Measurements from ENCODE around the gene RPTOR.

The RPTOR gene

GRCh38 chr17:80829166-80829813 lies 284.7 kb downstream of the RPTOR start:
- TF ChIP-seq, protein P1, sequence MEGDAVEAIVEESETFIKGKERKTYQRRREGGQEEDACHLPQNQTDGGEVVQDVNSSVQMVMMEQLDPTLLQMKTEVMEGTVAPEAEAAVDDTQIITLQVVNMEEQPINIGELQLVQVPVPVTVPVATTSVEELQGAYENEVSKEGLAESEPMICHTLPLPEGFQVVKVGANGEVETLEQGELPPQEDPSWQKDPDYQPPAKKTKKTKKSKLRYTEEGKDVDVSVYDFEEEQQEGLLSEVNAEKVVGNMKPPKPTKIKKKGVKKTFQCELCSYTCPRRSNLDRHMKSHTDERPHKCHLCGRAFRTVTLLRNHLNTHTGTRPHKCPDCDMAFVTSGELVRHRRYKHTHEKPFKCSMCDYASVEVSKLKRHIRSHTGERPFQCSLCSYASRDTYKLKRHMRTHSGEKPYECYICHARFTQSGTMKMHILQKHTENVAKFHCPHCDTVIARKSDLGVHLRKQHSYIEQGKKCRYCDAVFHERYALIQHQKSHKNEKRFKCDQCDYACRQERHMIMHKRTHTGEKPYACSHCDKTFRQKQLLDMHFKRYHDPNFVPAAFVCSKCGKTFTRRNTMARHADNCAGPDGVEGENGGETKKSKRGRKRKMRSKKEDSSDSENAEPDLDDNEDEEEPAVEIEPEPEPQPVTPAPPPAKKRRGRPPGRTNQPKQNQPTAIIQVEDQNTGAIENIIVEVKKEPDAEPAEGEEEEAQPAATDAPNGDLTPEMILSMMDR (IDR thresholded peaks at IDR 0.05; ENCODE audit: low read depth, low read length) = no peak

GRCh38 chr17:80830020-80830780 lies 285.6 kb downstream of the RPTOR start:
- TF ChIP-seq, protein P1 (IDR thresholded peaks at IDR 0.05; ENCODE audit: low read depth, low read length) = no peak

More at GRCh38 chr17:80829166-80829813, 284.7 kb downstream of the RPTOR start:
- no peak overlapping the region for H3K4me3 ChIP-seq (ENCODE audit: low read depth, low read length)

DNA sequence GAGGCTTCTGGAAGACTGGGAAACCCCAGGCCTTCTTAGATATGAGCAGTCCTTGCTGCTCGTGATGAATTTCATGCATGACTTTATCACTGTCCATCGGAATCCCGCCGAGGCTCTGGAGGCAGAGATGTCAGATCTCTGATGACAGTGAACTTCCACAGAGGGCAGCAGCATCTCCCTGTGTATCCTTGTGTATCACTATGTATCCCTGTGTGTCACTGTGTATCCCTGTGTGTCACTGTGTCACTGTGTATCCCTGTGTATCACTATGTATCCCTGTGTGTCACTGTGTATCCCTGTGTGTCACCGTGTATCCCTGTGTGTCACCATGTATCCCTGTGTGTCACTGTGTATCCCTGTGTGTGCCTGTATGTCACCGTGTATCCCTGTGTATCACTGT lies 286.9 kb downstream of the RPTOR start:
- TF ChIP-seq, protein P1 (IDR thresholded peaks at IDR 0.05; ENCODE audit: low read depth, low read length) = no peak
- H3K4me3 ChIP-seq (ENCODE audit: low read depth, low read length) = no peak overlapping the region

More at GRCh38 chr17:80830020-80830780, 285.6 kb downstream of the RPTOR start:
- no peak overlapping the region for H3K4me3 ChIP-seq (ENCODE audit: low read depth, low read length)

DNA sequence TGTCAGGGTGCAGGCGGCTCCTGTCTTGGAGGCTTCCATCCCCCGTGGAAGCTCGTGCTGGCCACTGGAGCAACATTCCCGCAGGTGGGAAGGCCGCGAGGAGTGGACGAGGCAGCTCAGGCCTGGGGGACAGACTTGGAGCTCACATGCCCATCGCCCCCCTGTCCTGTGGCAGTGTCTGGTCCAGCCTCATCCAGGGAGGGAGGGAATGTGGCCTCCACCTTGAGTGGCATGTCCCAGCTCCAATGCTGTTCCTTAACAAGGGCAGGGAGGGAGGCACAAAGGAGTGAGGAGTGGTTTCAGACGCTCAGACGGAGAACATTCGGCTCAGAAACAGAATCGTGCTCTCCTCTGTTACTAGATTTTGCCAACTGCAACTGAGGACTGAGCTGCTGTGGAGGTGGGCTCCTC lies 287.6 kb downstream of the RPTOR start:
- peak overlapping the region; percentile 56 for H3K4me3 ChIP-seq (ENCODE audit: low read depth, low read length)
- TF ChIP-seq, protein P1 (IDR thresholded peaks at IDR 0.05; ENCODE audit: low read depth, low read length) = no peak

DNA sequence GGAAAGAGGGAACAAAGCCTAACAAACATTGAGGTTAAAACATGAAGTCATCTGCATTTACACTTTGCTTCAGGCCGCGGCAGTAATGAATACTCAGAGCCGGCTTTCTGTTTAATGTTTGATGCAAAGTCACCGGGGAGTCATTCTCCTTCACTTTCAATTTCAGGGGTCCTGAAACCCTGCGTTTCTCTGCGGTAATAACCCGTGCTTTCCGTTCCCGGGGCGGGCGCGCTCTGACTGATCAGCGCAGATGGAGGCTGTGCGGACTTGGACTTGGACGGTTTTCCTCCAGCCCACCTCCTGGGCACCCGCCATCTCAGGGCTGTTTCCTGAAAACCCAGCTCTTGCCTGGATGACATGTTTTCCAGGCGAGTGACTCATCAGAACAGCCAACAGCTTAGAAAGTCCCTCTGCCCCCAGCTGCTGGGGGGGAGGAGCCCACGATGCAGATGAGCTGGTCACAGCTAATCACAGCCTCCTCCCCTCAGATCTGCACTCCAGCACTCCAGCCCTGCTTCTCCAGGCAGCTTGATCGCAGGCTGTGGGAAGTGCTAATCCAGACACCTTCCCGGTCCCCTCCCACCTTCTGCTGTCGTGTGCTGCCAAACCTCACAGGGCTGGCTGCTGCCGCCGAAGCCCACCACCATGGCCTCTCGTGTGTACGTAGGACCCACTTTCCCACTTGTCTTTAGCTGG lies 288.4 kb downstream of the RPTOR start:
- peak overlapping the region; percentile 56 for H3K4me3 ChIP-seq (ENCODE audit: low read depth, low read length)
- TF ChIP-seq, protein P1 (IDR thresholded peaks at IDR 0.05; ENCODE audit: low read depth, low read length) = no peak

DNA sequence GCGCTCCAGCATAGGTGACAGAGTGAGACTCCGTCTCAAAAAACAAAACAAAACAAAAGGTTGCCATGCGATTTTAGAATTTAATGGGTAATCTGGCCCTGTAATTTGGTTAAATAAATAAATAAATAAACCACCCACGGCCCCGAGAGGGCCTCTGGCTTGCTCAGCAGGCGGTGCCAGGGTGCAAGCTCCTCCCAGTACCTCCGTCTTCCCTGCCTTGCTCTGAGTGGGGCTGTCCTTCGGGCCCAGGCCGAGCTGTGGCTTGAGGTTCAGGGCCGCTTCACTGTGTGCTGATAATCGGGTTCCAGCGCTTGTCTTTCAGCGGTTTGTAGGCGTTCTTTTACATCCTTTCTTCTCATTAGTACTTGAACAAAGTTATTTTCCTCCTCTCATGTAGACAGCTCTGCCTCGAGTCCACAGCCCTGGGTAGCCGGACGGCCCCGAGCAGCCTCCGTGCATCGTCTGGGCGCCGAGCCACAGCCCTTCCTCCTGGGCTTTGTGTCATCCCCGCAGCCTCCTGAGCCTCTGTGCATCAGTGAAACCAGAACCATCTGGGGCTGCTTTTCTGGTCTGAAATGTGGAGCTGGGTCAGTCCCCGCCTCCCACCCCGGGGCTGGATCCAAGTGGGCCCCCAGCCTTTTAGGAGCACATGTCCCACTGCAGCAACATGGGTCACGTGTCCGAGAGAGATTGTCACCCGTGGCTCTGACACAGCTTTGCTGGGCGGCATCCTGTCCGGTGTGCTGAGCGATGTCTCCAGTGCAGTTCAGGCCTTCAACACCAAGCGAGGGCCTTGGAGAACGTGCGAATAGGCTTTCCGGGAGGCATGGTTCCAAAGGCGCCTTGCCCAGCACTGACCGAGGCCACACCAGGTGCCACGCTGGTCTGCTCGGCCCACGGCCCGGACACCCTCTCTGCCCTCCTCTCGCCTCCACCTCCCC lies 289.6 kb downstream of the RPTOR start:
- TF ChIP-seq, protein P1 (IDR thresholded peaks at IDR 0.05; ENCODE audit: low read depth, low read length) = no peak
- no peak overlapping the region for H3K4me3 ChIP-seq (ENCODE audit: low read depth, low read length)
